GM12801 (cell line): ENCODE measurements around the gene SPATA21.

ENCODE experiments used
- TF ChIP-seq, protein P1 (sequence below): IDR thresholded peaks from one replicate; pipeline ENCODE4 v1.5.1; 2011; ENCODE audit warnings: control low read depth; ENCODE audit not compliant: insufficient read length; ENCODE audit errors: extremely low read depth

The SPATA21 gene

GRCh38 chr1:16410803-16411202 lies 26.4 kb downstream of the SPATA21 start:
- TF ChIP-seq, protein P1, sequence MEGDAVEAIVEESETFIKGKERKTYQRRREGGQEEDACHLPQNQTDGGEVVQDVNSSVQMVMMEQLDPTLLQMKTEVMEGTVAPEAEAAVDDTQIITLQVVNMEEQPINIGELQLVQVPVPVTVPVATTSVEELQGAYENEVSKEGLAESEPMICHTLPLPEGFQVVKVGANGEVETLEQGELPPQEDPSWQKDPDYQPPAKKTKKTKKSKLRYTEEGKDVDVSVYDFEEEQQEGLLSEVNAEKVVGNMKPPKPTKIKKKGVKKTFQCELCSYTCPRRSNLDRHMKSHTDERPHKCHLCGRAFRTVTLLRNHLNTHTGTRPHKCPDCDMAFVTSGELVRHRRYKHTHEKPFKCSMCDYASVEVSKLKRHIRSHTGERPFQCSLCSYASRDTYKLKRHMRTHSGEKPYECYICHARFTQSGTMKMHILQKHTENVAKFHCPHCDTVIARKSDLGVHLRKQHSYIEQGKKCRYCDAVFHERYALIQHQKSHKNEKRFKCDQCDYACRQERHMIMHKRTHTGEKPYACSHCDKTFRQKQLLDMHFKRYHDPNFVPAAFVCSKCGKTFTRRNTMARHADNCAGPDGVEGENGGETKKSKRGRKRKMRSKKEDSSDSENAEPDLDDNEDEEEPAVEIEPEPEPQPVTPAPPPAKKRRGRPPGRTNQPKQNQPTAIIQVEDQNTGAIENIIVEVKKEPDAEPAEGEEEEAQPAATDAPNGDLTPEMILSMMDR = no peak

- TF ChIP-seq, protein P1 = no peak
Observed at GRCh38 chr1:16409536-16410152, 27.6 kb downstream of the SPATA21 start.

DNA sequence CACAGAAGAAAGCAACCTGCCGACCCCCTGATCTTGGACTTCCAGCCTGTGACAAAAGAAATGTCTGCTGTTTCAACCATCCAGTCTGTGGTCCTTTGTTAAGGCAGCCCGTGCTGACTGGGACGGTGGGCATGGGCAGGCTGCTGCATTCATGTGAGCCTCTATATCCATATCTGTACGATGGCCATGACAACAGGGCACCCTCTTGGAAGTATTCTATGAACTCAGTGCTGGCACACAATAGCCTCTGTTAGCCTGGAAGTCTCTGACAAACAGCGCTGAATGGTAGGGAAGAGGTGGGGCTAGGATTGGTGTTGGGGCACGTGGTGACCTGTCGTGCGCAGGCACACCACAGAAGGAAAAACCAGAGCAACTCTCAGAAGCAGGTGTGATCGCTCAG lies 30.4 kb downstream of the SPATA21 start:
- TF ChIP-seq, protein P1 = no peak

DNA sequence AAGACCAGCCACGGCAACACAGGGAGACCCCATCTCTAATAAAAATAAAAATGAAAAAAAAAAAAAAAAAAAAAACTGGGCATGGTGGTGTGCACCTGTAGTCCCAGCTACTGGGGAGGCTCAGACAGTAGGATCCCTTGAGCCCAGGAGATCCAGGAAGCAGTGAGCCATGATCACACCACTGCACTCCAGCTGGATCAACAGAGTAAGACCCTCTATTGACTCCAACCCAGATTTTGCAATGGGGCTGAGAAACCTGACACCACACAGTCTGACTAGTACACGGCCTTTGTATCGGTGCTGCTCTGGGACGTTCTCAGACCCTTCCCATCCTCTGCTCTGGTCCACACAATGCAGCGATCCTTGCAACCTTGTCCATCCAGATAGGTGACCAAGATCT lies 31.8 kb downstream of the SPATA21 start:
- TF ChIP-seq, protein P1 = no peak

DNA sequence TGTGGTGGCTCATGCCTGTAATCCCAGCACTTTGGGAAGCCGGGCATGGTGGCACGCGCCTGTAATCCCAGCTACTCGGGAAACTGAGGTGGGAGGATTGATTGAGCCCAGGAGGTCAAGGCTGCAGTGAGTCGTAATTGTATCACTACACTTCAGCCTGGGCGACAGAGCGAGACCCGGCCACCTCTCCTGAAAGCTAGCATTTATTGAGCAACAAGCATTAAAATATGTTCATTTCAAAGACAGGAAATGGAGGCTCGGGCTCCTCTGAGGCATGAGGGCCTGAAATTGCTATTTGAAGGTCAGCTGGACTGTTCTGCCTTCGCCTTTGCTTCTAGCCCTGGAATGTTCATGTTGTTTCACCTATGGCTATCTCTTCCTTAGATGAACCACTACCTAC lies 34.5 kb downstream of the SPATA21 start:
- TF ChIP-seq, protein P1 = no peak

DNA sequence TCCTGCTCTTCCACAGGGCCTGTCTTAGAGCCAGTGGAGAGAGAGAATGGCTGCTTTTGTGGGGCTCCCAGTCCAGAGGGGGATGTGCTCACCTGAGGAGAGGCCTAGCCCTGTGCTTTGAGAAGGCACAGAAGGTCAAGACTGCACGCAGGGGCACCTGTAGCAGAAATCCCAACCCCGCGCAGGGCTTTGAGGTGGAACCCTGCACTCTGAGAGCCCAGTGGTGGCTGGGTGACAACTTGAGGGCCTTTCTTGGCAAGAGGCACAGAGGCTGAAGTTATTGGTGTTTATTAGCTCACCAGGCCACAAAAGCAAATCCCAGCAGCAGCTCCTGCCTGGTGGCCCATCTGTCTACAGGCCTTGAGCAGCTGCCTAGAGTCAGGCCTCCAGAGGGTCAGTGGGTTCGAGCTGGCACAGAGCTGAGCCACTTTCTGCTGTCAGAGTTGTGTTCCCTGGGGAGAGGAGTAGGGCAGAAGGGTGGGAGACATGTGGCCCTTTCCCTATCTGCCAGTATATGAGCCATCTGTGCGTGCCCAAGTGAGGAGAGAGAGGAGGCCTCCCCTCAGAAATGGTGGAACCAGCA lies 38.8 kb downstream of the SPATA21 start:
- TF ChIP-seq, protein P1 = no peak

DNA sequence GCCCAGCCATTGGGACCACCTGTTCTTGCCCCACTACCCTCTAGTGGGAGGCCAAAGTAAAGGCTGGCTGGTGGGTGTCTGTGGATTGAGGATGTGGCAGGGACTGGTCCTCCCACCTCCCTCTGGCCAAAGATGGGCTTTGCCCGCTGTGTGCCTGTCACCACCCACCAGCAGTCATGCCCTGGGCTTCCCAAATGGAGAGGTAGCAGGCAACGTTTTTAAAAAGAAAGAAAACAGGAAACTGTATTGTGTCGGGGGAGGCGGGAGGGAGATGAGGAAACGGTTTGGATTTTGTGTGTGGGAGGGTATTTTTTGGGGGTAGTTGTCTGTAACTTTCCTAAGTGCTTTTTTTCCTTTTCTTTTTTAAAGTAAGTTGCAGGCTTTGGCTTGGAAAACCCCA lies 40.1 kb downstream of the SPATA21 start:
- TF ChIP-seq, protein P1 = no peak

- TF ChIP-seq, protein P1 = no peak
Observed at GRCh38 chr1:16396591-16396990, 40.6 kb downstream of the SPATA21 start.
